ENCODE results near the gene OR2G2.

DNA sequence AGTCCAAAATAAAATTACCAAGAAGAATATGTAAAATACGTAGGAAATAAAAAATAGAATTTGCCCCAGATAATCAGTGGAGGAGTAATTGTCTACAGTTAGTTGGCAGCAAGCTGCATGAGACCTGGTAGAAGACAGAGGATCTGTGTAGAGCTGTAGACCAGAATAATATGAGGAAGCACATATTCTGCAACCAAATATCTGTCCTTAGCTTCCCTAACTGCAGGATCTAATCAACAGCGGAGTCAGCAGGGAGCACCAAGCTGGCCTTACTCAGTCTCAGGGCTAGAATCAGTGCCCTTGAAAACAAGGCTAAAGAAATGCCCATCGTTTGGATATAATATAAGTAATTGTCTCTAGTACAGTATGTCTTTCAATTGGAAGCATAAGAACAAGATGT lies 45.3 kb upstream of the OR2G2 start:
- TF ChIP-seq POLR2A (IDR thresholded peaks at IDR 0.05) = no peak
- TF ChIP-seq, protein P1, sequence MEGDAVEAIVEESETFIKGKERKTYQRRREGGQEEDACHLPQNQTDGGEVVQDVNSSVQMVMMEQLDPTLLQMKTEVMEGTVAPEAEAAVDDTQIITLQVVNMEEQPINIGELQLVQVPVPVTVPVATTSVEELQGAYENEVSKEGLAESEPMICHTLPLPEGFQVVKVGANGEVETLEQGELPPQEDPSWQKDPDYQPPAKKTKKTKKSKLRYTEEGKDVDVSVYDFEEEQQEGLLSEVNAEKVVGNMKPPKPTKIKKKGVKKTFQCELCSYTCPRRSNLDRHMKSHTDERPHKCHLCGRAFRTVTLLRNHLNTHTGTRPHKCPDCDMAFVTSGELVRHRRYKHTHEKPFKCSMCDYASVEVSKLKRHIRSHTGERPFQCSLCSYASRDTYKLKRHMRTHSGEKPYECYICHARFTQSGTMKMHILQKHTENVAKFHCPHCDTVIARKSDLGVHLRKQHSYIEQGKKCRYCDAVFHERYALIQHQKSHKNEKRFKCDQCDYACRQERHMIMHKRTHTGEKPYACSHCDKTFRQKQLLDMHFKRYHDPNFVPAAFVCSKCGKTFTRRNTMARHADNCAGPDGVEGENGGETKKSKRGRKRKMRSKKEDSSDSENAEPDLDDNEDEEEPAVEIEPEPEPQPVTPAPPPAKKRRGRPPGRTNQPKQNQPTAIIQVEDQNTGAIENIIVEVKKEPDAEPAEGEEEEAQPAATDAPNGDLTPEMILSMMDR (IDR thresholded peaks at IDR 0.05) = no peak

Measured in thyroid gland (tissue), 4 donors.